ENCODE results near the gene LCN10.

The LCN10 gene

DNA sequence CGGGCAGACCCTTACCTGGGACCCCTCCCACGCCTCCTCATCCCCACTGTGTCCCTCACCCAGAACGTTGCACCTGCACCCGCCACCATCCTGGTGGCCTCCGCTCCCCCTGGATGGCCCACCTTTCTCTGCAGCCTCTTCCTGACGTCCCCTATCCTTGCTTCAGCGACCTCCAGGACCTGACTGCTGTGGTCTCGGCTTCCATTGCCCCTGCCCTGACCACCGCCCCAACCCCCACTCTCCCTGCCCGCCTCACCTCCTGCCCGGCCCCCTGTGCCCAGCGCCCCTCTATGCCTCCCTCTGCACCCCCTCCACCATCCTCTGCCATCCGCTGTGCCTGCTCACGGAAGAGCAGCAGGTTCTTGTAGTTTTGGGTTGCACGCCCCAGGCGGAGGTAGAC is 2.2 kb downstream of the LCN10 start:
- no peak for DNase-seq (ENCODE audit: low read depth in 1 of 2, low spot score in 1 of 2)

DNA sequence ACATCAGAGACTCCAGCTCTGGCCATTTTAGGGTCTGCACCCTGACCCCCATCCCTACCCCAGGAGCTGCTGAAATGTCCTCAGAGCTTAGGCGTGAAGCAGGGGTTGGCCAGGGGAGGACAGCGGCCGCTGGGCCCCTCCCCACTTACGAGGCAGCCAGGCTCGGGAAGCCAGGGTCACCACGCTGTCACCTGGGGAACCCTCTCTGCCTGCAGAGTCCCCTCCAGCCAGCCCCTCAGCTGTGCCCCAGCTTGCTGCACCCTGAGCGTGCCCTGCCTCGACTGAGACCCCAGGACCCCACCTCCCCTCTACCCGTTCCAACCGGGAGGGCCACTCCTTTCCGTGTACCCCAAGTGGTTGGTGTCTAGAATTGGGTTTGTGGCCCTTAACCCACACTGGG is 2.7 kb downstream of the LCN10 start:
- DNase-seq (ENCODE audit: low read depth in 1 of 2, low spot score in 1 of 2): no peak

DNA sequence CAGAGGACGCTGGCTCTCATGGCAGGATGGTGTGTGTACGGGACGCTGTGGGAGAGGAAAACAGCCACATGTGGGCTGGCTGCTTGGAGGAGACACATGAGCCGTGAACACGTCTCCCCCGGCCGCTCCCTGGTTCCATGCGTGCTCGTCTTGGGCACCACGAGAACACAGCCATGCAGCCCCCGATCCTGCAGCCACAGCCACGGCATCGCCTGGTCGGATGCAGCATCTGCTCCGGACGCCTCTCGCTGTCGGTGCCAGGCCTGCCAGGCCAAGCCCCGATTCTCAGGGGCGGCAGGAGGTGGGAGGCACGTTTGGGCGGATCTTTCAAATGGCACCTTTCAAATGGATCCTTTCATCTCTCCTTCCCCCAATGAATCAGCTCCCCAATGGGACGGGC is 3.2 kb downstream of the LCN10 start:
- DNase-seq (ENCODE audit: low read depth in 1 of 2, low spot score in 1 of 2): no peak

DNA sequence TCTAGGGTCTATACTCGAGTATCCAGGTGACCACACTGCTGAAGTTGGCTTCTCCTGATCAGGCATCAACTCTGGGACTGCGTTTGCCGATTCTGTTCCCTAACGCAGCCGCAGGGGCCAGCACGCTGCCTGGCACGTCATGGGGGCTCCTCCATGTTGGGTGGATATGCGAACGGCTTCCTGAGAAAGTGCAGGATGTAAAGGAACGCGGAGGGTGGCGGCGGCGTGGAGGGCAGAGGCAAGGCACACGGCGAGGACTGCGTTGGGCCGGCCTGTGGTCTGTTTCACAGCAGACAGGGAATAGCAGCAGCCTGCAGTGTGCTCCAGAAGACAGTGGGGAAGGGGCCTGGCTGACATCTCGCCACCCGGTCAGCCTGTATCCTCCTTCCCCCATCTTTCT is 3.8 kb downstream of the LCN10 start:
- DNase-seq (ENCODE audit: low read depth in 1 of 2, low spot score in 1 of 2): no peak

DNA sequence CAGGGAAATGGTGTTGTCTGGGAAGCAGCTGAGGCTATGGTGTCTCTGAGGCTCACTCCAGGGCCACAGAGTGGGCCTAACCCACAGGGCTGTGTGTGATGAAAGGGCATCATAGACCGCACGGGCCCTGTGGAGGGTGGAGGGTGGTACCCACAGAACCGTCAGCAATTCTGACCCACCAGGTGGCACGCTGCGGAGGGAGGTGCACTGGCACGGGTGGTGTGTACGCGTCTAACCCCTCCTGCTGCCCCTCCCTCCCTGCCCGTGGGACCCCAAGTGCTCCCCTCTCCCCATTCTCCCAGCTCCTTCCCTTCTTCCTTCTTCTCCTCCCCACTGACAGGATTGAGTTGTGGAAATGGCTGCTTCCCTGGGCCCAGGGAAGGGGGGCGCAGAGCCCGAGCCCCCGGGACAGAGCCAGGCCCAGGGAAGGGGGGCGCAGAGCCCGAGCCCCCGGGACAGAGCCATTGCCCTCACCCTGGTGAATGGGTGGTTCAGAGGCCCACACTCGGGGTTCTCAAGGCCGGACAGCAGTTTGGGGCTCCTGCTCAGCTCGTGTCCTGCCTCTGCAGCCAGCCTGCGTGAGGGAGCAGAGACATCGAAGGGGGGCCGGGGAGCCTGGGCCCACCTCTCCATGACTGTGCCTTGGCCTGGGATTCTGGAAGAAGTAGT is 6.8 kb downstream of the LCN10 start:
- no peak for DNase-seq (ENCODE audit: low read depth in 1 of 2, low spot score in 1 of 2)

DNA sequence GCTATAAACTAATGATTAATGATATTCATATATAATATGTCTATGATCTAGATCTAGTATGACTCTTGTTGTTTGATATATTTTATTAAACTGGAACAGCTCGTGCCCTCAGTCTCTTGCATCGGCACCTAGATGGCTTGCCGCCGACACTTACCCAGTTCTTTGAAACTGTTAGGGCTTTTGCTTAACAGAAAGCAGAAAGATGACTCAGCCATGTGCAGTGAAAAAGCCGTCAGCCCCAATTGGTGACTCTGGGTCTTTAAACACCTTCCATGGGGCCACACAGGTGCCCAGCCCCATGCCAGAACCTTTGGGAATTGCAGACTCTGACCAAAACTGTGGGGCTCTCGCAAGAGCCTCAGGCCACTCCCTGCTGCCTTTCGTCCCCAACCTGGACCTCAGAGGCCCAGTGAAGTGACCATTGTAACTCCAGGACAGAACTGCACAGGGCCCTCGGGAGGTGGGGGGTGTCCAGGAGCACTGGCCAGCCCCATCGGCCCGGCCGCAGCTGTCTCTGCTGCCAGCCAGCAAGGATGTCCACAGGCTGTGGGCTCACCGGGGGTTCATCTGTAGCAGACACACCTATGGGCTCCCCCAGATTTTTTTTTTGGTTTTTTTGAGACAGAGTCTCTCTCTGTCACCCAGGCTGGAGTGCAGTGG is 7.8 kb downstream of the LCN10 start:
- DNase-seq (ENCODE audit: low read depth in 1 of 2, low spot score in 1 of 2): no peak

DNA sequence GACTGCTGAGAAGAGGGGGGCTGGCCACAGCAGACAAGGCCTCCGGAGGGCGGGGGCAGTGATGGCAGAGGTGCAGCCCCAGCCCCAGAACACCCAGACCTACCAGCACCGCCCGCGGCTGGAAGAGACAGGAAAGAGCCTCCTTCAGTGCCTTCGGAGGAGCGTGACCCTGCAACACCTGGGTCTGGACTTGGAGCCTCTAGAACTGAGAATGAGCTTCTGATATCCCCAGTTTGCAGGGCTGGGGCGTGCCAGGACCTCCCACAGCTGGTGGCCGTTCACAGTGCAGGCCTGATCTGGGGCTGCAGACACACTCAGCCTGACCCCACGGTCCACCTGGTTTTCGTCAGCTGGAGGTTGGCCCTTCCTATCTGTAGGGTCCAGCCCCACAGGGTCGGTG is 9.1 kb downstream of the LCN10 start:
- DNase-seq (ENCODE audit: low read depth in 1 of 2, low spot score in 1 of 2): no peak

DNA sequence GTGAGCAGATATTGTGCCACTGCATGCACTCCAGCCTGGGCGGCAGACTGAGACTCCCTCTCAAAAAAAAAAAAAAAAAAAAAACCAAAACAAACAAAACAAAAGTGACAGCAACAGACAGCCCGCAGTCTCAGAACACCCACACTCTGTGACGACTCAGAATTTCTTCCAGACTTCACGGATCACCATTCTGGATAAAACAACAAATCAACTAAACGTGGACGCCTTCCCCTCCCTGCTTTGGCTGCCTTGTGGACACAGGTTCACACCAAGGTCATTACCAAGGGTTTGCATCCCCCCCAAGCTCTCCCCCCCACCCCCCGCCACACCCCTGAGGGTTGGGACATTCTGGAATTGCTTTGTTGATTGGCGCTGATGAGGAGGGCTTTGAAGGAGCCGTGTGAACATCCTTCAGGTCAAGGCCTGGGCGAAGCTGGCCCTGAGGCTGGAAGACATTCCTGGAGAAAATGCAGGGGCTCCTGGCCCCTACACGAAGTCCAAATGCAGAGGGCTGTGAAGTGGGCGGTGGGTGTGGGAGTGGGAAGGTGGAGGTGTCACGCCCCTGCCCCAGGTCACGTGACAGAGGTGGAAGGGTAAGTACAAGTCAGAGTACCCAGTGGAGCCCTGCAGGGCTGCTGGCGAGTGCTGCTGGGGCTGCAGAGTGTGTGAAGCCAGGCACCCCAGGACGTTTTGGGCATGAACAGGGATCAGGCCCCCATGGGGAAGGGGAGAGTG is 10.1 kb downstream of the LCN10 start:
- no peak for DNase-seq (ENCODE audit: low read depth in 1 of 2, low spot score in 1 of 2)

DNA sequence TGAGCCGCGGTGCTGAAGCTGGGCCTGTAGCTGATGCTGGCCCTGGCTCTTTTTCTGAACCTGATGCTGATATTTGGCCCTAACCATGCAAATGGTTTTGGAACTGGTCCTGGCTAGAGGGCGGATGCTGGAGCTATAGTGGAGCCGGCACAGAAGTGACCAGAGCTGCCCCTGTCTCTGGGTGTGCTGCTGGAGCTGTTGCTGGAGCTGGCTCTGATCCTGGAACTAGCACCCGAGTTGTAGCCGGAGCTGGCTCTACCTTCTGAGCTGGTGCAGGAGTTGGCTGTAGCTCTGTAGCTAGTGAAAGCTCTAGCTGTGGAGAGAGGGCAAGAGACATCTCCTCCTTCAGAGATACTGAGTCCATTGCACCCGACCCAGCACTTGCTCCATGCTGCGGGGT is 12.8 kb downstream of the LCN10 start:
- DNase-seq (ENCODE audit: low read depth in 1 of 2, low spot score in 1 of 2): no peak

DNA sequence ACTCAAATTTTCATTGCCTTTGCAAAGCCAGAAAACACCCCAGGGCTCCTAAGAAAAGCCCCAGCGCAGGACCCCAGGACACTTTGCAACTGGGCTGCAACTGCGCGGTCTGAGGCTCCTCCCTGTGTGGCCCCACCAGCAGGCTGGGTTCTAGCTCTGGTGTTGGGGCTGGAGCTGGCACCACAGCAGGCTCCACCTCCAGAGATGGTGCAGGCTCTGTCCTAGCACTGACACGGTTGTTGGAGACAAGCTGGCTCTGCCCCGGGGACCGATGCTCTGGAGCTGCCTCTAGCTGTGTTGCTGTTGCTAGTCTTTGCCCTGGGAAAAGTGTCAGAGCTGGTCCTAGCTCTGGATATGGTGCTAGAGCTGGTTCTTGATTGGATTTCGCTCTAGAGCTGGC is 13.6 kb downstream of the LCN10 start:
- DNase-seq (ENCODE audit: low read depth in 1 of 2, low spot score in 1 of 2): no peak

DNA sequence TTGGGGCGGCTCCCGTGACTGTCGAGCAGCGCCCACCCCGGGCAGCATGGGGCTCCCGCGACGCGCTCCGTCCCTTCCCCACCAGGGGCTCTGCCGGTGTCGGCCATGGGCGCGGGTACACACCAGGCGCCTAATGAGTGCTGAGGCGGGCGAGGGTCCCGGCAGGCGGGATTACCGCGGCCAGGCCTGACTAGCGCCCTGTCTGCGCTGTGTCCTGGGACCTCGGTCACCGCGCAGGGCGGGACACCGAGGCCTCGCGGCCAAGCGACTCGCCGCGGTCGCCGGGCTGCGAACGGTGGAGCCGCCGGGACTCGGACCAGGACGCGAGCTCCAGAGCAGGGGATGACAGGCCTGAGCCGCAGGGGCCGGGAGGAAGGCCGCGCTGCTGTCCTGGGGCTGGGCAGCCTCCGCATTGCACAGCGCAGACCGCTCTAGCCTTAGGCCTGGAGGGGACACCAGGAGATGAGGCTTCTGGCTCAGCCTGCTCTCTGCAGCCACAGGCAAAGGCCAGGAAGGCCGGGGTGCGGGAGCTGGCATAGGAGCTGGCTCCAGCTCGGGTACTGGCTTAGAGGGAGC is 14.1 kb downstream of the LCN10 start:
- DNase-seq (ENCODE audit: low read depth in 1 of 2, low spot score in 1 of 2): no peak

DNA sequence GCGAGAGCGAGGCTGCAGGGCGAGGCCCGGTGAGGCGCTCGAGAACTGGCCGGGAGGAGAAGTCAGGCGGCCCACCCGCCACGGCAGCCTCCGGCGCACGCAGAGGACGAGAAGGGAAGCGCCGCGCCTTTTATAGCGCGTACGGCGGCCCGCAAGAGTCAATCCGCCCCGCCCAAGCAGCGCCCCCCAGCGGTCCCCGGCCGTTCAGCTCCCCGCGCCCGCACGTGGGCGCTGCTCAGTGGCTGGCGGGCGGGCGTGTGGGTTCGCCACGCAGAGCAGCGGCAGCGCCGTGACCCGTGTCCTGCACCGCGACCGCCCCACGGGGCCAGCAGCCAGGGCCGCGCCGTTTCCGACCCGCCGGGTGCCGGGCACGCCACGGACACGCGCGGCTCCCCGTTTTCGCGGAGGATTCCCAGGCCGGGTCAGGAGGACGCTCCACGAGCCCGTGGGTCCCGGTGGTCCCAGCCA is 14.6 kb downstream of the LCN10 start:
- DNase-seq (ENCODE audit: low read depth in 1 of 2, low spot score in 1 of 2): peak; percentile 89 to 91

DNA sequence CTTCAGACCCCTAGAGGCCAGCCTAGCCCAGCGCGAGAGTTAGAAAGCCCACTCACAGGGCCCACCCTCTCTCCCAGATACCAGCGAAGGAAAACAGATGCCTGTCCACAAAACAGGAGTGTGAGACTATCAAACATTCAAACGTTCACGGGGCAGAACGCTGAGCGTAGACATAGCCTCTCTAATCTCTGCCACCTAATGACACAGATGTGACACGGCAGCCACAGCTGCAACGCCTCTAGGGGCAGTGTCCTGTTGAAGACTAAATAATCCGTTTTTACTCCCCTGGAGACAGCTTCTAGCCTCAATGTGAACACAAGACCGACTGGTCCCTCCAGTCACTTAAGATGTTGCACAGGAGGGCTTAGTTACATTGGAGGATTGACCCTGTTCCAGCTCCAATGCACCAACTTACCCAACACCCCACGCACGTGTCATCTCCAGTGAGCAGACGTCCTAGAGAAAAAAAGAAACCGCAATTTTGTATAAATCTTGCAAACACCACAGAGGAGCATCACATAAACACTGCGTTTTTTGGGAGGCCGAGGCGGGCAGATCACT is 16.0 kb downstream of the LCN10 start:
- no peak for DNase-seq (ENCODE audit: low read depth in 1 of 2, low spot score in 1 of 2)

DNA sequence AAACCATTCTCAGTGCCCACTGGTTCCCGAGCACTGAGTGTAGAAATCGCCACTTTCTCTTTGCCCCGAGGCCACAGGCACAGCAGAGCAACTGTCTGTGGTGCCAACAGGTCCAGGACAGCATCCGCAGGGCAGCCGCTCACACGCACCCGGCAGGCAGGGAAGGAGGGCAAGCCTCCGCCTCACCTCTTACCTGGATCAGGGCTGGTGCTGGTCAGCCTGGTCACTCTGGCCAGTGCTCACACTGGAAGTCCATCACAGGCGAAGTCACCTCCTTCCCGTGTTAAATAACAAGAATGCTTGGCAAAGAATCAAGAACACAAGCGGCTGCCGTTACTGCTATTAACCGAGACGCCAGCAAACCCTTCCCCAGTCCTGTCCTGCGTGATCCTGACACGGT is 16.6 kb downstream of the LCN10 start:
- no peak for DNase-seq (ENCODE audit: low read depth in 1 of 2, low spot score in 1 of 2)

DNA sequence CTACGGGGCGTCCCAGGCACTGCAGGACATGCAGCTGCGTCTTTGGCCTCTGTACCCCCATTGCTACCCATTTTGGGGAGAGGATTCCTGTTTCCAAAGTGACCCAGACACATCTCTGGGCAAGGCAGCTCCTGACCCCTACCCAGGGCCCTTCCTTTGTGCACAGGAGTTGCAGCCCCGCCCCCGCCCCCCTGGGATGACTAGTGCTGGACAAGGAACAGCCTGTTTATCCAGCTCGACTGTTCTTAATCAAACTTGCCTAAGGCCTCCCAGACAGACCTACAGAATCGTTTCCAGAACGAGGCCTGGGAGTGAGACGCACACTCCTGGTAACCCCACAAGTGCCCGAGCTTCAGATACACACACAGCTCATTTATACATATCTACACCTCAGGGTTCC is 17.1 kb downstream of the LCN10 start:
- DNase-seq (ENCODE audit: low read depth in 1 of 2, low spot score in 1 of 2): no peak

DNA sequence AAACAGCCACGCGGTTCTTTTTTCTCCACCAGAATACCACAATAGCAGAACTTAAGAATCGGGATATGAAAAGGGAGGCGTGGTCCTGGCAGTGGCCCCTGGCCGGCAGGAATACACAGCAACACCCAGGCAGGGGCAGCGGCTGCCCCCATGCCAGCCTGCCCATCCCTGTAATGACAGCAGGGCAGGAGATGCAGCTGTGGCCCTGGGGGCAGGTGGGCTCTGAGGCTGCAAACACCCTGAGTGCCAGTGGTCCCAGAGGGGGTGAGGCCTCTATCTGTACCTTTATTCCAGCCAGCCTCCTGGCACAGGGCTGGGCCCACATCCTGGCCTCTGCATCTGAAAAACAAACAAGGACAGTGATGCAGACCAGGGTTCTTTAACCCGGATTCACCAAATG is 18.0 kb downstream of the LCN10 start:
- no peak for DNase-seq (ENCODE audit: low read depth in 1 of 2, low spot score in 1 of 2)

DNA sequence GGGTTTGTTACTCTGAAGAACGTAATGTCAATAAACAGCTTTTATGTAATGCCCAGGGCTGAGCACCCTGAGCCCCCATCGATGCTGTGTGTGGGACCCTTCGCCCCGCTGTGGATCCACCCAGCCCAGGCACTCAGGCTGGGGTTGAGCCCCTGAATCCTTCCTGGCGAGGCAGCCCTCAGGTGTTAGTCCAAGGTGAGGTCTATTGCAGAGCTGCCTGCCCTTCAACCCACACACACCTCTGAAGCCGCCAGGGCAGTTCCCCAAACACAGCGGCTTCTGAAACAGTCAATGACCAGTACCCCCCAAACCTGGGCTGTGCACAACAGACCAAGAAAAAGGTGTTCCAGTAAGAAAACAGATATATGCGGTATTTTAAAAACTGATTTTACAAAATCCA is 18.8 kb downstream of the LCN10 start:
- no peak for DNase-seq (ENCODE audit: low read depth in 1 of 2, low spot score in 1 of 2)

DNA sequence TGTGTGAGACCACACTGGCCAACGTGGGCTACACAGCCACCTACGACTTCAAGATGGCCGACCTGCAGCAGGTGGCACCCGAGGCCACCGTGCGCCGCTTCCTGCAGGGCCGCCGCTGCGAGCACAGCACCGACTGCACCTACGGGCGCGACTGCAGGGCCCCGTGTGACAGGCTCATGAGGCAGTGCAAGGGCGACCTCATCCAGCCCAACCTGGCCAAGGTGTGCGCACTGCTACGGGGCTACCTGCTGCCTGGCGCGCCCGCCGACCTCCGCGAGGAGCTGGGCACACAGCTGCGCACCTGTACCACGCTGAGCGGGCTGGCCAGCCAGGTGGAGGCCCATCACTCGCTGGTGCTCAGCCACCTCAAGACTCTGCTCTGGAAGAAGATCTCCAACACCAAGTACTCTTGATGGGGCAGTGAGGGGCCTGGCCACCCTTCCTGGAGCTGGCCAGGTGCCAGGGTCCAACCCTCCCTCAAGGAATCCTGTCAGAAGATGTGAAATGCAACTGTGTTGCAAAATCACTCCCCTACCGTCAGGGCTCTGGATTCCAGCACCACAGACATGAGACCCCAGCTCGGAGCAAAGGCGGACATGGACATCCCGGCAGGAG is 19.3 kb downstream of the LCN10 start:
- DNase-seq (ENCODE audit: low read depth in 1 of 2, low spot score in 1 of 2): no peak

DNA sequence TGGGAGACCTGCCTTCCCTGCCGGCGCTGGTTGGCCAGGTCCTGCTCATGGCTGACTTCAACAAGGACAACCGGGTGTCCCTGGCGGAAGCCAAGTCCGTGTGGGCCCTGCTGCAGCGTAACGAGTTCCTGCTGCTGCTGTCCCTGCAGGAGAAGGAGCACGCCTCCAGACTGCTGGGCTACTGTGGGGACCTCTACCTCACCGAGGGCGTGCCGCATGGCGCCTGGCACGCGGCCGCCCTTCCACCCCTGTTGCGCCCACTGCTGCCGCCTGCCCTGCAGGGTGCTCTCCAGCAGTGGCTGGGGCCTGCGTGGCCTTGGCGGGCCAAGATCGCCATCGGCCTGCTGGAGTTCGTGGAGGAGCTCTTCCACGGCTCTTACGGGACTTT is 19.8 kb downstream of the LCN10 start:
- DNase-seq (ENCODE audit: low read depth in 1 of 2, low spot score in 1 of 2): no peak

DNA sequence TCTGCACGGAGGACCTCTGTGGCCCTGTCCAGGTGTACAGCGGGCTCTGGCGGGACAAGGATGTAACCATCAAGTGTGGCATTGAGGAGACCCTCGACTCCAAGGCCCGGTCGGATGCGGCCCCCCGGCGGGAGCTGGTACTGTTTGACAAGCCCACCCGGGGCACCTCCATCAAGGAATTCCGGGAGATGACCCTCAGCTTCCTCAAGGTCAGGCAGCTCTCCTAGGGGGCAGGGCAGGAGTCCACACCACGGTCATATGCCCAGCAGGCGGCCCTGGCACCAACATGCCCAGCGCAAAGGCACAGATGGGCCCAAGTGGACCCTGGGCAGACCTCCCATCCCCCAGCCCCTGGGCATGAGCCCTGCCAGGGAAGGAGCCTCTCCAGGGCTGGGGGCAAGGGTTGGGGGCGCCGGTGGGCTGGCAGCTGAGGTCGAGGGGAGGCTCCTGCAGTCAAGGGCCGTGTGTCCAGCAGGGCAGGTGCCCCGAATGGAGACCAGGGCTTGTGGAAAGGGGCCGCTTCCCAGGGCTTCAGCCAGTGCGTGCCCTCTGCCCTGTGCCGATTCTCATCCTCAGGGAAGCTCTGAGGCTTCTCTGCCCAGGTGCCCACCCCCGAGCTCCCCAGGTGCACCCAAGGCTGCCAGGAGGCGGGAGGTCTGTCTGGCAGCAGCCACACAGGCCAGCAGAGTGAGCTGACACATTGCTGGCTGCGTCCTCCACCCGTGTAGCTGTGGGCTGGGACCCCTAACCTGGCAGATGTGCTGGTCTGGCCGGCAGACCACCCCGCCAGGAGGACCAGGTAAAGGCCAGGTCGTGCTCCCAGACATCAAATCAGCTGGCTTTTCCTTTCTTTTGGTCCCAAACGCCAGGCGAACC is 20.4 kb downstream of the LCN10 start:
- no peak for DNase-seq (ENCODE audit: low read depth in 1 of 2, low spot score in 1 of 2)

Measured in activated T-helper 1 cell treated with anti-CD3 and anti-CD28 coated beads, Interleukin-2, amount 50 U/mL, for 16 hours (primary cell).